Ishikawa (cell line): Measurements from ENCODE around the gene AKIRIN1.

Source experiments
- CEBPB ChIP-seq: IDR thresholded peaks from 2 replicates; pipeline ENCODE4 v1.6.1; 2012
- CREB1 ChIP-seq: IDR thresholded peaks from 2 replicates; pipeline ENCODE4 v1.6.1; 2012; ENCODE audit warnings: low read depth
- EGR1 ChIP-seq: IDR thresholded peaks from 2 replicates; pipeline ENCODE4 v1.6.1; 2012
- EP300 ChIP-seq: IDR thresholded peaks from 2 replicates; pipeline ENCODE4 v1.6.1; 2012; ENCODE audit warnings: borderline replicate concordance
- FOXM1 ChIP-seq: IDR thresholded peaks from 2 replicates; pipeline ENCODE4 v1.6.1; 2012; ENCODE audit warnings: low read depth, borderline replicate concordance
- NFIC ChIP-seq: IDR thresholded peaks from 2 replicates; pipeline ENCODE4 v1.6.1; 2012
- RAD21 ChIP-seq: IDR thresholded peaks from 2 replicates; pipeline ENCODE4 v1.6.1; 2012; ENCODE audit warnings: low read depth
- TAF1 ChIP-seq: IDR thresholded peaks from 2 replicates; pipeline ENCODE4 v1.6.1; 2012; ENCODE audit warnings: low read depth, mild to moderate bottlenecking
- TCF12 ChIP-seq: IDR thresholded peaks from 2 replicates; pipeline ENCODE4 v1.6.1; 2012; ENCODE audit warnings: low read depth
- TEAD4 ChIP-seq: IDR thresholded peaks from 2 replicates; pipeline ENCODE4 v1.6.1; 2012
- YY1 ChIP-seq: IDR thresholded peaks from 2 replicates; pipeline ENCODE4 v1.6.1; 2012; ENCODE audit warnings: low read depth
- ZBTB7A ChIP-seq: IDR thresholded peaks from 2 replicates; pipeline ENCODE4 v1.6.1; 2012; ENCODE audit warnings: low read depth
- TF ChIP-seq, protein P1 (sequence below): IDR thresholded peaks from 2 replicates; pipeline ENCODE4 v1.6.1; 2012
- TF ChIP-seq, protein P2 (sequence below): IDR thresholded peaks from 2 replicates; pipeline ENCODE4 v1.6.1; 2012; ENCODE audit warnings: low read depth, mild to moderate bottlenecking
- TF ChIP-seq, protein P3 (sequence below): IDR thresholded peaks from 2 replicates; pipeline ENCODE4 v1.6.1; 2012

AKIRIN1 gene

DNA sequence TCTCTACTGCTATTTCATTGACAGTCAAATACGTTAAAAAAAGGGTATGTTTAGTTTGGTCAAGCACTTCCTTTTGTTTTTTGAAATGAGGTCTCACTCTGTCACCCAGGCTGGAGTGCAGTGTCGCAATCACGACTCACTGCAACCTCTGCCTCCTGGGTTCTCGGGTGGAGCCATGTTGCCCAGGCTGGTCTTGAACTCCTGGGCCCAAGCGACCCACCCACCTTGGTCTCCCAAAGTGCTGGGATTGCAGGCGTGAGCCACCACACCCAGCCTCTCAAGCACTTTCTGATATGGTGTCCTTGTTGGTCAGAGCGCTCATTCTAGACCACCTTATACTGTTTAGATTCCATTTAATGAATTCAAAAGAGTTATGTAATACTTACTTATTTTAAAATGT lies 28.5 kb upstream of the AKIRIN1 start:
- TF ChIP-seq CEBPB (peak; percentile 88), FOXM1 (no peak)

DNA sequence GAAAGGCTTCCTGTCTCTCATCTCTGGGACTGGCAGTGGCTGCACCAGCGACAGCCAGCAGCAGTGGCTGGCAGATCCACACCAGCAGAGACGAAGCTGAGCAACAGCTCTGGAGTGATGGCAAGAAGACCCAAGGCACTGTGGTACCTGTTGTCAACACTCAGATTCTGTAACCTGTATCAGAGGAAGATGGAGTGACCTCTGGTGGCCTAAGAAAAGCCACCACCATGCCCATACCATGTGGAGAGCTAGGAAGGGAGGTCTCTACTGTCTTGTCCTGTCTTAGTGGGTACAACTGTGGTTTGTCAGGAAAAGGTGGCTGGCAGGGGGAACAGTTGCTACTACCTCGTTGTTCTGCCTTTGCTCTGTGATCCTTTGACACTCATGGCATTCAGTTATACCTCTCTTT lies 26.9 kb upstream of the AKIRIN1 start:
- TF ChIP-seq RAD21 (peak; percentile 61), FOXM1 (no peak)

DNA sequence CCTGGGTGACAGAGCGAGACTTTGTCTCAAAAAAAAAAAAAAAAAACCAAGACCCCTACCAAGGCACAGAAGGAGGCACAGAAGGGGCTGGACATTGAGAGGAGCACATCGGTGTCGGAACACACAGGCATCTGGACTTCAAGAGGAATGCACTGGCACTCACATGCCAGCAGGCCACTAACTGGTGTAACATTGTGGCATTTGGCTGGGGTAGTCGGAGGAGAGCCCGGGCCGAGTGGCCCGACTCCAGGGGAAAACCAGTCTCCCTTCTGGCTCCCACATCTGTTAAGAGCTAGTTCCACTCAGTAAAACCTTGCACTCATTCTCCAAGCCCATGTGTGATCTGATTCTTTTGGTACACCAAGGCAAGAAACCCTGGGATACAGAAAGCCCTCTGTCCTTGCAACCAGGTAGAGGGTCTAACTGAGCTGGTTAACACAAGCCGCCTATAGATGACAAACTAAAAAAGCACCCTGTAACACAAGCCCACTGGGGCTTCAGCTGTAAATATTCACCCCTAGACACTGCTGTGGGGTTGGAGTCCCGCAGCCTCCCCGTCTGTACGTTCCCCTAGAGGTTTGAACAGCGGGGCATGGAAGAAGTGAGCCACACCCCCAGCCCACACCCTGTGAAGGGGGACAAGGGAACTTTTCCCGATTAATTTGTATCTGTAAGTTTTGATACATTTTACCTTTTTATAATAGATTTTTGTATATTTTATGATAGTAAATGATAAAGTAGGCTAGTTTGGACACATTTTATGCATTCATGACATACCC lies 17.2 kb upstream of the AKIRIN1 start:
- TF ChIP-seq, protein P1, sequence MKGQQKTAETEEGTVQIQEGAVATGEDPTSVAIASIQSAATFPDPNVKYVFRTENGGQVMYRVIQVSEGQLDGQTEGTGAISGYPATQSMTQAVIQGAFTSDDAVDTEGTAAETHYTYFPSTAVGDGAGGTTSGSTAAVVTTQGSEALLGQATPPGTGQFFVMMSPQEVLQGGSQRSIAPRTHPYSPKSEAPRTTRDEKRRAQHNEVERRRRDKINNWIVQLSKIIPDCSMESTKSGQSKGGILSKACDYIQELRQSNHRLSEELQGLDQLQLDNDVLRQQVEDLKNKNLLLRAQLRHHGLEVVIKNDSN: no peak
- TF ChIP-seq CREB1 (no peak), YY1 (no peak), TCF12 (no peak), EP300 (no peak), FOXM1 (no peak), NFIC (no peak), EGR1 (no peak), TAF1 (no peak), ZBTB7A (no peak), CEBPB (no peak), TEAD4 (no peak), RAD21 (no peak)
- TF ChIP-seq, protein P2, sequence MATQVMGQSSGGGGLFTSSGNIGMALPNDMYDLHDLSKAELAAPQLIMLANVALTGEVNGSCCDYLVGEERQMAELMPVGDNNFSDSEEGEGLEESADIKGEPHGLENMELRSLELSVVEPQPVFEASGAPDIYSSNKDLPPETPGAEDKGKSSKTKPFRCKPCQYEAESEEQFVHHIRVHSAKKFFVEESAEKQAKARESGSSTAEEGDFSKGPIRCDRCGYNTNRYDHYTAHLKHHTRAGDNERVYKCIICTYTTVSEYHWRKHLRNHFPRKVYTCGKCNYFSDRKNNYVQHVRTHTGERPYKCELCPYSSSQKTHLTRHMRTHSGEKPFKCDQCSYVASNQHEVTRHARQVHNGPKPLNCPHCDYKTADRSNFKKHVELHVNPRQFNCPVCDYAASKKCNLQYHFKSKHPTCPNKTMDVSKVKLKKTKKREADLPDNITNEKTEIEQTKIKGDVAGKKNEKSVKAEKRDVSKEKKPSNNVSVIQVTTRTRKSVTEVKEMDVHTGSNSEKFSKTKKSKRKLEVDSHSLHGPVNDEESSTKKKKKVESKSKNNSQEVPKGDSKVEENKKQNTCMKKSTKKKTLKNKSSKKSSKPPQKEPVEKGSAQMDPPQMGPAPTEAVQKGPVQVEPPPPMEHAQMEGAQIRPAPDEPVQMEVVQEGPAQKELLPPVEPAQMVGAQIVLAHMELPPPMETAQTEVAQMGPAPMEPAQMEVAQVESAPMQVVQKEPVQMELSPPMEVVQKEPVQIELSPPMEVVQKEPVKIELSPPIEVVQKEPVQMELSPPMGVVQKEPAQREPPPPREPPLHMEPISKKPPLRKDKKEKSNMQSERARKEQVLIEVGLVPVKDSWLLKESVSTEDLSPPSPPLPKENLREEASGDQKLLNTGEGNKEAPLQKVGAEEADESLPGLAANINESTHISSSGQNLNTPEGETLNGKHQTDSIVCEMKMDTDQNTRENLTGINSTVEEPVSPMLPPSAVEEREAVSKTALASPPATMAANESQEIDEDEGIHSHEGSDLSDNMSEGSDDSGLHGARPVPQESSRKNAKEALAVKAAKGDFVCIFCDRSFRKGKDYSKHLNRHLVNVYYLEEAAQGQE: no peak
- TF ChIP-seq, protein P3, sequence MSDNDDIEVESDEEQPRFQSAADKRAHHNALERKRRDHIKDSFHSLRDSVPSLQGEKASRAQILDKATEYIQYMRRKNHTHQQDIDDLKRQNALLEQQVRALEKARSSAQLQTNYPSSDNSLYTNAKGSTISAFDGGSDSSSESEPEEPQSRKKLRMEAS: no peak

DNA sequence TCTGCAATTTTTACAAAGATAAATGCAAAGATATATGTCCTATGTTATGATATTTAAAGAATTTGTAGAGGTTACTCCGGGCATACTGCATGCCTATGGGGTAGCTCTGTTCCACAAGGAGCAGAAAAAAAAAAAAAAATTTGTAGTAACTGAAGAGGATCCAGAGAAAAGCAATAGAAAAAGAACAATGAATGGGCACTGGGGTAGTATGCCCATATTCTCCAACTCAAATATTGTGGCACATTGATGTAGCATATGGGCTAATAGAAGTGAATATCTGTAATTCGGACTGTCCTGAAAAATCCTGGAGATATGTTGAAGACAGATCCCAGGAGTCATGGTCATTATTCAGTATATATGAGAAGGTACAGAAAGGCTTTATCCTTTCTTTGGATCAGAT lies 1.1 kb upstream of the AKIRIN1 start:
- TF ChIP-seq TCF12 (no peak), YY1 (no peak), FOXM1 (no peak), CEBPB (no peak), RAD21 (no peak), CREB1 (no peak), TEAD4 (no peak), EP300 (no peak)
- TF ChIP-seq, protein P3: no peak
- TF ChIP-seq, protein P2: no peak
- TF ChIP-seq, protein P1: no peak

DNA sequence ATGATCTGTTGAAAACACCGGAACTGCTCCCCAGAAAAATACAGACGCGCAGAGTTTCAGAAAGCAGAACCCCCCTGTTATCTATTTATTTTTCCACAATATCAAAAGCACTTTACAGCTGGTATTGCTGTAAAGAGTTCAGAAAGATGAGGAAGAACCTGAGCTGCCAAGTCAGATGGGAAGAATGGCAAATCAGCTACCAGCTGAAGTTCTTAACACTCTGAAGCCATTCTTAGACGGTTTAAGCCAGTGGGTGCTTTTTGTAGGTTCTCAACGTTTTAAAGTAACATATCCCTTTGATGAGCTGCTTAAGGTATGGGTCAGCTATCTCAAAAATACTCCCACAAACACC lies 714 bp upstream of the AKIRIN1 start:
- TF ChIP-seq CREB1 (no peak), FOXM1 (no peak), EGR1 (no peak), TEAD4 (no peak)

DNA sequence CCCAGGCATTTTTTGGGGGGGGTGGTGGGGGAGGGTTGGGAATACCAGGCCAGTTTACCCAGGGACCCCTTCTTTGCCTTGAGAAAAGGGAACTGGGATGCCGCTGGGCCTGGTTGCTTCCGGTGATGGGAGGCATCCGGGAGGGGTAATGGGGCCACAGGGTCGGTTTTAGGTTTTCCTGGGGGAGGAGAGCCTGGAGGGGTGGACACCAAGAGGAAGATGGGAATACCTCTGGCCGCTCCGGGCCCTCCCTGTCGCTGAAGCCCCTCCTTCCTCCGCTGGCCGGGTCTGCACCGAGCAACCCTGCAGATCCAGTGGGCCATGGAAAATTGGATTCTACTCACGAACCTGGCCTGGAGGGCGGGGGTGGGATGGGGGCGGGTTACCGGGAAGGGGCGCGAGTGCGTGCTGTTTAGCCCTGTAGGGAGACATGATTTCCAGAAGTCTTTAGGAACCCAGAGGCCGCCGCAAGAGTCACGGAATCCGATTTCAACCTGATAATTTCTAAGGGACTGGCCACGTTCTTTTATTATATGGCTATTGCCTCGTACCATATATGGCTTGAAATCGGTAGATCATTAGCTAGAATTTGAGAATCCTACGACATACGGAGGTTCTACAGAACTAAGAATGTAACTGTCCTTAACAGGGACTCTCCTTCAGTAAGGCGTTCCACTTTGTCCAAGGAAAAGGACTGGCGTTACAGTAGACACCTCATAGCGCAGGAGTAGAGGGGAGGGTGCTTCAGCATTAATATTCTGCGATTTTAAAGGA lies 749 bp downstream of the AKIRIN1 start:
- TF ChIP-seq TCF12 (no peak), CREB1 (no peak), CEBPB (no peak), ZBTB7A (no peak), RAD21 (no peak)
